B cell (primary cell): ENCODE measurements around the gene SIRT4. TPM values are rescaled to one million over a fixed set of nuclear protein-coding genes. Genes with fewer than 3 reads are reported as not detected.

Experiments
- ATAC-seq: fragments of 200-7000 bp; cut with Tn5 transposase; one replicate; pipeline ENCODE4 v1.10.0; 2021; ENCODE audit warnings: low read depth, mild to moderate bottlenecking, moderate number of reproducible peaks, moderate library complexity
- CTCF ChIA-PET: fragments of 350-600 bp; sonication (Branson Sonifier 250); formaldehyde crosslinking; loops from one replicate; lab custom pipeline; 2021; ENCODE audit warnings: antibody characterized with exemption, inconsistent platforms; lab: Charles Lee
- POLR2A ChIA-PET: fragments of 350-600 bp; sonication (Branson Sonifier 250); formaldehyde crosslinking; loops from one replicate; lab custom pipeline; 2021; ENCODE audit warnings: antibody characterized with exemption; lab: Charles Lee
- DNase-seq: peaks from one replicate; pipeline ENCODE4 v3.0.0; 2013
- H2AFZ ChIP-seq: 2 replicates; pipeline ENCODE4 v1.6.1; 2012; ENCODE audit warnings: mild to moderate bottlenecking, low read depth, low read length; ENCODE audit not compliant: insufficient read depth, poor library complexity, severe bottlenecking
- H3K27ac ChIP-seq, 2 donors: 1 replicate in 1 of 2; 2 replicates in 1 of 2; pipeline ENCODE4 v1.5.1; 2012 to 2013; ENCODE audit warnings: low read length in 2 of 2, mild to moderate bottlenecking in 2 of 2, moderate library complexity in 1 of 2
- H3K27me3 ChIP-seq, 4 experiments: fragments of 200-600 bp in 1 of 4; sonication (generic) in 1 of 4; replicated peaks in 1 of 4; 1 replicate in 2 of 4; 2 replicates in 2 of 4; pipeline versions ENCODE4 v1.6.1 to v1.7.0; 2013 to 2016; ENCODE audit warnings: low read length in 3 of 4, mild to moderate bottlenecking in 2 of 4, mixed read lengths in 1 of 4, moderate library complexity in 1 of 4; ENCODE audit not compliant: insufficient read depth in 4 of 4, control insufficient read depth in 3 of 4; ENCODE audit errors: control extremely low read depth in 1 of 4
- H3K36me3 ChIP-seq, 2 experiments: replicated peaks in 1 of 2; 1 replicate in 1 of 2; 2 replicates in 1 of 2; pipeline versions ENCODE4 v1.6.1 to v1.7.1; 2013; ENCODE audit warnings: low read length in 1 of 2; ENCODE audit not compliant: insufficient read depth in 2 of 2, control insufficient read depth in 1 of 2; ENCODE audit errors: control extremely low read depth in 1 of 2, extremely low read depth in 1 of 2
- H3K4me1 ChIP-seq, 2 donors: fragments of 200-600 bp in 1 of 2; sonication (generic) in 1 of 2; 1 replicate in 1 of 2; 2 replicates in 1 of 2; pipeline versions ENCODE4 v1.5.1 to v1.6.1; 2013 to 2017; ENCODE audit warnings: low read length in 2 of 2; ENCODE audit not compliant: control insufficient read depth in 2 of 2, insufficient read depth in 2 of 2
- H3K4me2 ChIP-seq: replicated peaks from 2 replicates; pipeline ENCODE3; 2012; ENCODE audit warnings: mild to moderate bottlenecking, low read depth, low read length; ENCODE audit not compliant: poor library complexity, severe bottlenecking
- H3K4me3 ChIP-seq, 5 experiments: fragments of 200-600 bp in 1 of 5; sonication (generic) in 1 of 5; 1 replicate in 3 of 5; 2 replicates in 2 of 5; pipeline versions ENCODE4 v1.5.1 to v1.7.0; 2011 to 2016; ENCODE audit warnings: low read length in 4 of 5, mild to moderate bottlenecking in 4 of 5, low read depth in 2 of 5, control low read depth in 1 of 5, moderate library complexity in 1 of 5; ENCODE audit not compliant: insufficient read depth in 1 of 5; ENCODE audit errors: control extremely low read depth in 1 of 5, extremely low read depth in 1 of 5
- H3K79me2 ChIP-seq: fragments of 200-600 bp; sonication (generic); one replicate; pipeline ENCODE4 v1.6.0; 2016; ENCODE audit warnings: low read length; ENCODE audit not compliant: control insufficient read depth, insufficient read depth
- H3K9ac ChIP-seq: fragments of 200-600 bp; sonication (generic); 2 replicates; pipeline ENCODE4 v1.6.1; 2017; ENCODE audit warnings: mild to moderate bottlenecking, low read length, moderate library complexity
- H3K9me3 ChIP-seq, 3 donors: one replicate each; pipeline versions ENCODE4 v1.6.1 to v1.7.1; 2013; ENCODE audit warnings: low read length in 2 of 3; ENCODE audit not compliant: control insufficient read depth in 2 of 3, insufficient read depth in 1 of 3; ENCODE audit errors: control extremely low read depth in 1 of 3
- H4K20me1 ChIP-seq: 2 replicates; pipeline ENCODE4 v1.6.0; 2012; ENCODE audit warnings: mild to moderate bottlenecking, low read length; ENCODE audit not compliant: insufficient read depth, control insufficient read depth, poor library complexity, severe bottlenecking
- H3K27ac Mint-ChIP-seq: one replicate; pipeline ENCODE4 v1.8.0; 2021; ENCODE audit warnings: mixed read lengths
- H3K27me3 Mint-ChIP-seq: one replicate; pipeline ENCODE4 v1.8.0; 2021; ENCODE audit warnings: mixed read lengths
- H3K4me1 Mint-ChIP-seq: one replicate; pipeline ENCODE4 v1.8.0; 2021; ENCODE audit warnings: mixed read lengths
- H3K4me3 Mint-ChIP-seq: one replicate; pipeline ENCODE4 v1.8.0; 2021; ENCODE audit warnings: mixed read lengths
- H3K9me3 Mint-ChIP-seq: one replicate; pipeline ENCODE4 v1.8.0; 2022; ENCODE audit warnings: mixed read lengths; ENCODE audit not compliant: insufficient read depth
- EZH2 ChIP-seq: IDR thresholded peaks from 2 replicates; pipeline ENCODE4 v1.6.1; 2012; ENCODE audit warnings: borderline replicate concordance, low read depth, mild to moderate bottlenecking, moderate library complexity, low read length; ENCODE audit not compliant: insufficient read depth, poor library complexity, severe bottlenecking
- WGBS: methylation state at CpG from one replicate; pipeline ENCODE4 v1.1.5; 2013; ENCODE audit warnings: missing lambda C conversion rate; ENCODE audit not compliant: insufficient coverage; 5-methylcytosine and 5-hydroxymethylcytosine counted together
- intact Hi-C: fragments of 100-400 bp; cut with micrococcal nuclease; formaldehyde crosslinking; loops from one replicate; pipeline ENCODE4 v1.10.0; 2022
- polyA plus RNA-seq: library from polyadenylated mRNA; depleted of rRNA; stranded (reverse); fragments of >200 nt; gene quantifications from 2 replicates; pipeline ENCODE4 v1.2.3, GENCODE V29; 2012
- total RNA-seq, 2 donors: library from RNA; stranded (reverse); fragments of 120-200 nt in 1 of 2; gene quantifications; 1 replicate in 1 of 2; 2 replicates in 1 of 2; pipeline versions ENCODE4 v1.2.3 to v1.2.4, GENCODE V29; 2013 to 2022
- TF ChIP-seq, protein P1 (sequence below): fragments of 200-600 bp; IDR thresholded peaks from one replicate; pipeline ENCODE4 v1.8.0; 2022; ENCODE audit warnings: antibody characterized with exemption, mild to moderate bottlenecking

The SIRT4 gene
- total and polyA plus RNA-seq, 2 donors (not counting 1 experiment from before 2014, with no cell fraction given), result 1.5 to 4.8 TPM

DNA sequence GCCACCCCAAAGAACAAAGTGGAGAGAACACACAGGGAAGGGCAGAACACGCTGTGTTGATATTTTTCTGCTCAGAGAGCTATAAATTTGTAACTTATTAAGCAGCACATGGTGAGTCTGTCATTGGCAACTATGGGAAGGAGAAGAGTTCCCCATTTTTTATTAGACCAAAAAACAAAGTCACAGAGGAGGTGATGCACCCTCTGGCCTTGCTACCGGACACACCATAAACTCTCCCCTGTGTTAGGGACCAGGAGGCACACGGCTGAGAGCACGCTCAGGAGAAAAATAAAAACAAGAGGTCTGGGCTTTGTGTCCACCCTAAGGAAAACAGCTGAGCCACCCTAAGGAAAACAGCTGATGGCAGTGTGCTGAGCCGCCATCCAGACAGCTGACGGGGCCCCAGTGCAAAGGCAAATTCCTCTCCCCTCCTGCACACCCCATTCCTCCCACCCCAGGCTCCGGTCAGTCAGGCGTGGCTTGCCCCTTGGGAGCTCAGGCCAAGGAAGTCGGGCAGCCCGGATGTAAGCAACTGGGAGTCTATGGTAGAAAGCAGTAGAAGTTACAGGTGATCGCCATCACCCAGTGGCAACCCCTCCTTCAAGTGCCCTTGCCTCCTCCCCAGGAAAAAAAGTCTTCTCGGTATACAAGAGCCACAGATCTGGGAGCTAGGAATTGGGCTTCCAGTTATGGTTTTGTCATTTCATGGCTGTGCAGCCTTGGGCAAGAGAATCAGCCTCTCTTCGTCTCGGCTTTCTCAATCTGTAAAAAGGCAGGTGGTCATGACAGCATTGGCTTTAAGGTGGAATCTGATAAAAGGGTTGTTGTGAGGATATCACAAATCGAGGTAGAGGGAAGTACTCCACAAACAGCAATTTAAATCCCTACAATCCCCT, 39.0 kb upstream of the SIRT4 start:
- Mint-ChIP-seq H3K4me3 (peak overlapping the region; percentile 52), H3K27me3 (peaks cover 41% of the 10 kb centered on the region), H3K9me3 (no peaks in the 10 kb centered on the region), H3K27ac (no peak overlapping the region), H3K4me1 (peaks cover 24% of the 10 kb centered on the region)
- Histone ChIP-seq H3K4me3 (peak overlapping the region in 1 of 5 experiments; percentile 56), H3K4me1 (peaks cover 28 to 35% of the 10 kb centered on the region in 2 donors), H3K9me3 (no peaks in the 10 kb centered on the region), H3K27me3 (peaks cover 0 to 67% (median 36%) of the 10 kb centered on the region in 4 experiments), H3K36me3 (no peaks in the 10 kb centered on the region), H3K27ac (no peak overlapping the region), H3K79me2 (no peaks in the 10 kb centered on the region), H3K9ac (no peak overlapping the region), H4K20me1 (peaks cover 5% of the 10 kb centered on the region), H2AFZ (no peak overlapping the region), H3K4me2 (no peak overlapping the region)
- no peak for ATAC-seq
- TF ChIP-seq EZH2, result no peak
- TF ChIP-seq, protein P1, sequence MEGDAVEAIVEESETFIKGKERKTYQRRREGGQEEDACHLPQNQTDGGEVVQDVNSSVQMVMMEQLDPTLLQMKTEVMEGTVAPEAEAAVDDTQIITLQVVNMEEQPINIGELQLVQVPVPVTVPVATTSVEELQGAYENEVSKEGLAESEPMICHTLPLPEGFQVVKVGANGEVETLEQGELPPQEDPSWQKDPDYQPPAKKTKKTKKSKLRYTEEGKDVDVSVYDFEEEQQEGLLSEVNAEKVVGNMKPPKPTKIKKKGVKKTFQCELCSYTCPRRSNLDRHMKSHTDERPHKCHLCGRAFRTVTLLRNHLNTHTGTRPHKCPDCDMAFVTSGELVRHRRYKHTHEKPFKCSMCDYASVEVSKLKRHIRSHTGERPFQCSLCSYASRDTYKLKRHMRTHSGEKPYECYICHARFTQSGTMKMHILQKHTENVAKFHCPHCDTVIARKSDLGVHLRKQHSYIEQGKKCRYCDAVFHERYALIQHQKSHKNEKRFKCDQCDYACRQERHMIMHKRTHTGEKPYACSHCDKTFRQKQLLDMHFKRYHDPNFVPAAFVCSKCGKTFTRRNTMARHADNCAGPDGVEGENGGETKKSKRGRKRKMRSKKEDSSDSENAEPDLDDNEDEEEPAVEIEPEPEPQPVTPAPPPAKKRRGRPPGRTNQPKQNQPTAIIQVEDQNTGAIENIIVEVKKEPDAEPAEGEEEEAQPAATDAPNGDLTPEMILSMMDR, result no peak
- ChIA-PET POLR2A (interaction anchor here (0.7 kb wide), 3 partner anchors 29 to 1968 kb away, joined by 3 to 5 read pairs (median 4); partner anchors contain the start of gene RNU4-2), CTCF (interaction anchor here (0.6 to 11.9 kb wide), 3 partner anchors 30 to 141 kb away, joined by 3 to 313 read pairs (median 3); partner anchors contain the start of gene RNU4-1)
- DNase-seq, result no peak
- WGBS, result 84% methylated on average over 6 of the region's 15 CpGs
- intact Hi-C loops, result no loop called here
